Measurements from ENCODE around the gene BTBD6.

BTBD6 gene

GRCh38 chr14:105208738-105209075 lies 39.6 kb upstream of the BTBD6 start:
- H3K4me1 Mint-ChIP-seq, result no peaks in the 10 kb centered on the region
- no peaks in the 10 kb centered on the region for H3K36me3 Mint-ChIP-seq (ENCODE audit: low read depth)
- H3K27me3 Mint-ChIP-seq (ENCODE audit: low read depth, poor library complexity), result no peaks in the 10 kb centered on the region
- no peak for TF ChIP-seq CTCF (IDR thresholded peaks at IDR 0.05)
- no peak overlapping the region for H3K4me3 Mint-ChIP-seq
- DNase-seq, result no peak
- H3K9me3 Mint-ChIP-seq, result no peaks in the 10 kb centered on the region
- H3K27ac Mint-ChIP-seq, result no peak overlapping the region

GRCh38 chr14:105209091-105209490 lies 39.2 kb upstream of the BTBD6 start:
- TF ChIP-seq CTCF (IDR thresholded peaks at IDR 0.05), result no peak
- Mint-ChIP-seq H3K4me3 (no peak overlapping the region), H3K27me3 (ENCODE audit: low read depth, poor library complexity) (no peaks in the 10 kb centered on the region), H3K4me1 (no peaks in the 10 kb centered on the region), H3K36me3 (ENCODE audit: low read depth) (no peaks in the 10 kb centered on the region), H3K9me3 (no peaks in the 10 kb centered on the region), H3K27ac (no peak overlapping the region)
- DNase-seq, result no peak

GRCh38 chr14:105209646-105210045 lies 38.7 kb upstream of the BTBD6 start:
- H3K27ac Mint-ChIP-seq, result no peak overlapping the region
- H3K27me3 Mint-ChIP-seq (ENCODE audit: low read depth, poor library complexity), result no peaks in the 10 kb centered on the region
- TF ChIP-seq CTCF (IDR thresholded peaks at IDR 0.05), result no peak
- DNase-seq, result no peak
- H3K4me1 Mint-ChIP-seq, result no peaks in the 10 kb centered on the region
- no peak overlapping the region for H3K4me3 Mint-ChIP-seq
- H3K36me3 Mint-ChIP-seq (ENCODE audit: low read depth), result no peaks in the 10 kb centered on the region
- H3K9me3 Mint-ChIP-seq, result no peaks in the 10 kb centered on the region

GRCh38 chr14:105210266-105211025 lies 37.9 kb upstream of the BTBD6 start:
- Mint-ChIP-seq H3K4me3 (no peak overlapping the region), H3K27ac (no peak overlapping the region), H3K9me3 (no peaks in the 10 kb centered on the region), H3K4me1 (peaks cover 4% of the 10 kb centered on the region), H3K36me3 (ENCODE audit: low read depth) (peaks cover 4% of the 10 kb centered on the region), H3K27me3 (ENCODE audit: low read depth, poor library complexity) (no peaks in the 10 kb centered on the region)
- TF ChIP-seq CTCF (IDR thresholded peaks at IDR 0.05), result no peak
- no peak for DNase-seq

GRCh38 chr14:105211086-105211757 lies 37.1 kb upstream of the BTBD6 start:
- Mint-ChIP-seq H3K4me3 (no peak overlapping the region), H3K27ac (no peak overlapping the region), H3K27me3 (ENCODE audit: low read depth, poor library complexity) (peaks cover 2% of the 10 kb centered on the region), H3K9me3 (no peaks in the 10 kb centered on the region), H3K4me1 (peaks cover 4% of the 10 kb centered on the region), H3K36me3 (ENCODE audit: low read depth) (peaks cover 9% of the 10 kb centered on the region)
- DNase-seq, result no peak
- no peak for TF ChIP-seq CTCF (IDR thresholded peaks at IDR 0.05)

- DNase-seq, result no peak
- Mint-ChIP-seq H3K9me3 (no peaks in the 10 kb centered on the region), H3K4me3 (no peak overlapping the region), H3K27ac (no peak overlapping the region), H3K4me1 (peaks cover 4% of the 10 kb centered on the region), H3K36me3 (ENCODE audit: low read depth) (peaks cover 9% of the 10 kb centered on the region), H3K27me3 (ENCODE audit: low read depth, poor library complexity) (peaks cover 2% of the 10 kb centered on the region)
- no peak for TF ChIP-seq CTCF (IDR thresholded peaks at IDR 0.05)
Observed at GRCh38 chr14:105211758-105212089, 36.6 kb upstream of the BTBD6 start.
